ENCODE data around the gene EIF4B. TPM values are rescaled to one million over a fixed set of nuclear protein-coding genes. Genes with fewer than 3 reads are reported as not detected.
A peak's percentile ranks its signal among the peaks of the same experiment; 100 is the strongest.

The EIF4B gene
- total and polyA plus RNA-seq, 2 of the 8 experiments (the other 6 are each of a cell fraction or from before 2014, with no cell fraction given) = 269 to 816 TPM

GRCh38 chr12:52975820-52976573 lies 30.3 kb upstream of the EIF4B start:
- no peak overlapping the region for H4K8ac ChIP-seq (ENCODE audit: extremely low read depth, insufficient read depth, low read length)
- no peak overlapping the region for H2BK120ac ChIP-seq (replicated peaks; ENCODE audit: low read depth, low read length)
- H4K91ac ChIP-seq (replicated peaks; ENCODE audit: insufficient read length, low read length) = no peak overlapping the region
- H4K5ac ChIP-seq (ENCODE audit: insufficient read length, low read depth, low read length) = no peak overlapping the region
- peaks cover 3% of the 10 kb centered on the region; the same call in 1 of the 2 replicates for H3K23me2 ChIP-seq (ENCODE audit: low read depth, low read length)
- H3K18ac ChIP-seq (ENCODE audit: extremely low read depth, low read length) = peak overlapping the region; percentile 1; the same call in 1 of the 2 replicates
- H4K20me1 ChIP-seq (replicated peaks in 1 of 2; ENCODE audit: control insufficient read depth in 1 of 2, insufficient read depth in 2 of 2, low read length in 2 of 2) = no peaks in the 10 kb centered on the region
- H3K27ac ChIP-seq (ENCODE audit: low read depth, low read length) = no peak overlapping the region
- no peak overlapping the region for H2AFZ ChIP-seq (ENCODE audit: low read length)
- 63% methylated on average over 11 of the region's 11 CpGs; no CpG with 5 or more reads in 1 of the 2 experiments for WGBS, 2 experiments (ENCODE audit: extremely low coverage in 1 of 2, insufficient coverage in 1 of 2, insufficient read length in 1 of 2, insufficient replicate concordance in 2 of 2, low coverage in 1 of 2, low lambda C conversion rate in 2 of 2, missing lambda C conversion rate in 1 of 2)
- H3K36me3 ChIP-seq (ENCODE audit: control insufficient read depth in 2 of 4, insufficient read depth in 4 of 4, low read length in 3 of 4) = no peaks in the 10 kb centered on the region
- no peak overlapping the region for H3K9ac ChIP-seq (replicated peaks in 1 of 4; ENCODE audit: extremely low read depth in 1 of 4, low read depth in 3 of 4, low read length in 3 of 4)
- H2AK5ac ChIP-seq (ENCODE audit: low read depth, low read length) = no peak overlapping the region
- no peak overlapping the region for H3K56ac ChIP-seq (replicated peaks; ENCODE audit: insufficient read length, low read depth, low read length)
- H3K4me1 ChIP-seq (replicated peaks in 1 of 4; ENCODE audit: control insufficient read depth in 3 of 4, insufficient read depth in 4 of 4, low read length in 3 of 4) = peaks cover 4 to 19% (median 6%) of the 10 kb centered on the region in 4 experiments
- H3K27me3 ChIP-seq (replicated peaks in 1 of 4; ENCODE audit: control insufficient read depth in 3 of 4, extremely low read depth in 1 of 4, insufficient read depth in 3 of 4, low read length in 3 of 4) = no peaks in the 10 kb centered on the region
- DNase-seq (ENCODE audit: low read depth in 1 of 2, low spot score in 2 of 2) (no peak), FAIRE-seq (no peak)
- H2BK12ac ChIP-seq (ENCODE audit: low read depth, low read length) = peak overlapping the region; percentile 45; the same call in 1 of the 2 replicates
- peak overlapping the region; percentile 89; the same call in 1 of the 2 replicates for H2BK15ac ChIP-seq (ENCODE audit: low read length)
- no peak overlapping the region for H3K14ac ChIP-seq (ENCODE audit: insufficient read length)
- ChIA-PET POLR2A (ENCODE audit: partially characterized antibody) (interaction anchor here (0.7 to 1.7 kb wide), 3 partner anchors 68 to 98 kb away, joined by 3 to 5 read pairs (median 3); partner anchors contain the start of gene KRT8), CTCF (ENCODE audit: partially characterized antibody) (interaction anchor here (0.9 to 4.6 kb wide), 8 partner anchors 21 to 96 kb away, joined by 3 to 30 read pairs (median 6); partner anchors contain the start of gene KRT8)
- H3K4me3 ChIP-seq (ENCODE audit: extremely low read depth in 1 of 4, insufficient read depth in 2 of 4, low read depth in 3 of 4, low read length in 4 of 4) = no peak overlapping the region
- H3K9me3 ChIP-seq (ENCODE audit: insufficient read depth in 2 of 2, low read depth in 1 of 2, low read length in 1 of 2) = no peaks in the 10 kb centered on the region
- no peak overlapping the region for H3K23ac ChIP-seq (ENCODE audit: insufficient read length)
- H3K4me2 ChIP-seq (ENCODE audit: insufficient read depth in 1 of 2, low read depth in 2 of 2, low read length in 2 of 2) = no peak overlapping the region
- no peaks in the 10 kb centered on the region for H3K79me2 ChIP-seq (ENCODE audit: control insufficient read depth in 1 of 2, insufficient read depth in 2 of 2, low read length in 2 of 2)
- peak overlapping the region; percentile 62; the same call in 1 of the 2 replicates for H2BK20ac ChIP-seq (ENCODE audit: low read length)
- no peaks in the 10 kb centered on the region for H3K79me1 ChIP-seq (ENCODE audit: low read depth, low read length)
- no peak overlapping the region for H3K4ac ChIP-seq (replicated peaks; ENCODE audit: insufficient read length, low read depth, low read length)
- no peak overlapping the region for H2BK5ac ChIP-seq (ENCODE audit: low read depth, low read length)
- TF ChIP-seq EP300 (IDR thresholded peaks at IDR 0.05; ENCODE audit: borderline replicate concordance in 1 of 2, low read depth in 2 of 2, low read length in 2 of 2) (no peak), E2F6 (IDR thresholded peaks at IDR 0.05) (no peak), JUND (IDR thresholded peaks at IDR 0.05; ENCODE audit: low read length) (no peak), BCL11A (IDR thresholded peaks at IDR 0.05; ENCODE audit: low read depth in 2 of 2, low read length in 2 of 2) (no peak), PHF8 (conservative IDR thresholded peaks at IDR 0.05; ENCODE audit: low read depth, low read length) (no peak), CREB1 (IDR thresholded peaks at IDR 0.05) (no peak), RFX5 (IDR thresholded peaks at IDR 0.05; ENCODE audit: borderline replicate concordance, low read depth, low read length) (no peak)
- TF ChIP-seq, protein P1, sequence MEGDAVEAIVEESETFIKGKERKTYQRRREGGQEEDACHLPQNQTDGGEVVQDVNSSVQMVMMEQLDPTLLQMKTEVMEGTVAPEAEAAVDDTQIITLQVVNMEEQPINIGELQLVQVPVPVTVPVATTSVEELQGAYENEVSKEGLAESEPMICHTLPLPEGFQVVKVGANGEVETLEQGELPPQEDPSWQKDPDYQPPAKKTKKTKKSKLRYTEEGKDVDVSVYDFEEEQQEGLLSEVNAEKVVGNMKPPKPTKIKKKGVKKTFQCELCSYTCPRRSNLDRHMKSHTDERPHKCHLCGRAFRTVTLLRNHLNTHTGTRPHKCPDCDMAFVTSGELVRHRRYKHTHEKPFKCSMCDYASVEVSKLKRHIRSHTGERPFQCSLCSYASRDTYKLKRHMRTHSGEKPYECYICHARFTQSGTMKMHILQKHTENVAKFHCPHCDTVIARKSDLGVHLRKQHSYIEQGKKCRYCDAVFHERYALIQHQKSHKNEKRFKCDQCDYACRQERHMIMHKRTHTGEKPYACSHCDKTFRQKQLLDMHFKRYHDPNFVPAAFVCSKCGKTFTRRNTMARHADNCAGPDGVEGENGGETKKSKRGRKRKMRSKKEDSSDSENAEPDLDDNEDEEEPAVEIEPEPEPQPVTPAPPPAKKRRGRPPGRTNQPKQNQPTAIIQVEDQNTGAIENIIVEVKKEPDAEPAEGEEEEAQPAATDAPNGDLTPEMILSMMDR (IDR thresholded peaks at IDR 0.05; ENCODE audit: control extremely low read depth in 1 of 3, insufficient read depth in 1 of 3, low read depth in 1 of 3, low read length in 3 of 3) = peak; percentile 70 to 83 (median 83)
